ENCODE data around the gene MMP17.
"Not testable (repeated sequence)": the region's sequence is repeated elsewhere in the genome, so short reads cannot be mapped to it uniquely, and the experiment has no call there.

Gene MMP17

GRCh38 chr12:131873293-131873692 is 45.1 kb downstream of the MMP17 start:
- DNase-seq (ENCODE audit: low read depth) = no peak
- TF ChIP-seq CTCF (IDR thresholded peaks at IDR 0.05; ENCODE audit: low read depth, low read length, missing control alignments) = no peak
- no peak overlapping the region for H3K4me3 ChIP-seq (ENCODE audit: low read depth, low read length)

DNA sequence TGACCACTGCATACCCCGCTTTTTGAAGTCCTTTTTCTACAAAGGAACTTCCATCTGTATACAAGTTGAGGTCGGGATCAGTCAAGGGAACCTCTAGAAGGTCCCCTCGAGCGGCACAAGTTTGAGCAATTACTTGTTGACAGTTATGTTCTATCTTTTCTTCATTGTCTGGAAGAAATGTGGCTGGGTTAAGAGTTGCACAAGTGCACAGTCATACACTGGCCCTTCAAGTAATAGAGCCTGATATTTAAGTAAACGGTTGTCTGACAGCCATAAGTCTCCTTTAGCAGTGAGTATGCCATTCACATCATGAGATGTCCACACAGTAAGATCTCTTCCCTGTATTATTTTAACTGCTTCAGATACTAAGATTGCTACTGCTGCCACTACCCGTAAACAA is 46.8 kb downstream of the MMP17 start:
- not testable (repeated sequence) for DNase-seq (ENCODE audit: low read depth); H3K4me3 ChIP-seq (ENCODE audit: low read depth, low read length)

- H3K4me3 ChIP-seq (ENCODE audit: low read depth, low read length); DNase-seq (ENCODE audit: low read depth): not testable (repeated sequence)
Observed at GRCh38 chr12:131877216-131877615, 49.0 kb downstream of the MMP17 start.

DNA sequence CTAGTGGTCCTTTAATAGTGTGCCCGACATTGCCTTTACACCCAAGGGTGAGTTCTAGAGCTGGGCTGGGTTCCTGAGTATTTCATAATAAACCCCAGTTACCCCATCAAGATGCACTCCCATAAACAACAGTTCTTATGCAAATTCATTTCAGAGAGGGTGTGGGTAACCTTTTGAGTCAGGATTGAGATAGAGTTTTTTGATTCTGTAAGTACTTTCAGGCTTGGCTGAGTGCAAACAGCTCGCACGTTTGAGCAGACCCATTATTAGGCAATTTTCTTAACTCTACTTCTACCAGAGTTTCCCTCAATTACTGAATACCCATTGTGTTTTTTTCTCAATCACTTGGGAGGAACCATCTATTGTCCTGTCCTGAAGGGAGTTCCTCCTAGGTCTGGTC is 50.2 kb downstream of the MMP17 start:
- not testable (repeated sequence) for DNase-seq (ENCODE audit: low read depth); H3K4me3 ChIP-seq (ENCODE audit: low read depth, low read length)

DNA sequence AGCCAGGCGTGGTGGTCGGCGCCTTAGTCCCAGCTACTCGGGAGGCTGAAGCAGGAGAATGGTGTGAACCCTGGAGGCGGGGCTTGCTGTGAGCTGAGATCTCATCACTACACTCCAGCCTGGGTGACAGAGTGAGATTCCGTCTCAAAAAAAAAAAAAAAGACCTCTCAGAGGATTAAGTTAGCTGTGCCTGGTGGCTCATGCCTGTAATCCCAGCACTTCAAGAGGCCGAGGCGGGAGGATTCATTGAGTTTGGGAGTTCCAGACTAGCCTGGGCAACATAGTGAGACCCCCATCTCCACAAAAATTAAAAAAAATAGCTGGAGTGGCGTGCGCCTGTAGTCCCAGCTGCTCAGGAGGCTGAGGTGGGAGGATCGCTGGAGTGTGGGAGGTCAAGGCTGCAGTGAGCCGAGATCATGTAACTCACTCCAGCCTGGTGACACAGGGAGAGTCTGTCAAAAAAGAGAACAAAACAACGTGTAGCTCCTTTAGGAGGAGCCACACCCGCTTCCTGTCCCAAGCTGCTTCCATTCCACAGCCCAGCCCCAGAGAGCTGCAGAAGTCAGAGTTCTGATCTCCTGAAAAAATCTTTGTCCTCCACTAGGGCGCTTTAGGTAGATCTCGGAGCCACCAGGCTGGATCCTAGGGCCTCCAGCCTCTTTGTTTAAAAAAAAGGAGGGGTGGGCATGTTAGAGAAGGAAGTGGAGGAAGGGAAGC is 54.8 kb downstream of the MMP17 start:
- TF ChIP-seq CTCF (IDR thresholded peaks at IDR 0.05; ENCODE audit: low read depth, low read length, missing control alignments) = no peak
- H3K4me3 ChIP-seq (ENCODE audit: low read depth, low read length) = no peak overlapping the region
- DNase-seq (ENCODE audit: low read depth) = no peak

GRCh38 chr12:131883521-131883900 is 55.3 kb downstream of the MMP17 start:
- DNase-seq (ENCODE audit: low read depth) = no peak
- no peak for TF ChIP-seq CTCF (IDR thresholded peaks at IDR 0.05; ENCODE audit: low read depth, low read length, missing control alignments)
- H3K4me3 ChIP-seq (ENCODE audit: low read depth, low read length) = no peak overlapping the region

DNA sequence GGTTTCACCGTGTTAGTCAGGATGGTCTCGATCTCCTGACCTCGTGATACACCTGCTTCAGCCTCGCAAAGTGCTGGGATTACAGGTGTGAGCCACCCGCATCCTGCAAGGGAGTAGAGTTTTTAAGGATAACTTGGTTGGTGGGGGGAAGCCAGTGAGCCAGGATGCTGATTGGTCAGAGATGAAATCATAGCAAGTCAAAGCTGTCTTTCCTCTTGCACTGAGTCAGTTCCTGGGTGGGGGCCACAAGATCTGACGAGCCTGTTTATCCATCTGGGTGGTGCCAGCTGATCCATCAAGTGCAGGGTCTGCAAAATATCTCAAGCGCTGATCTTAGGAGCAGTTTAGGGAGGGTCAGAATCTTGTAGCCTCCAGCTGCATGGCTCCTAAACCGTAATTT is 56.9 kb downstream of the MMP17 start:
- H3K4me3 ChIP-seq (ENCODE audit: low read depth, low read length); DNase-seq (ENCODE audit: low read depth): not testable (repeated sequence)

DNA sequence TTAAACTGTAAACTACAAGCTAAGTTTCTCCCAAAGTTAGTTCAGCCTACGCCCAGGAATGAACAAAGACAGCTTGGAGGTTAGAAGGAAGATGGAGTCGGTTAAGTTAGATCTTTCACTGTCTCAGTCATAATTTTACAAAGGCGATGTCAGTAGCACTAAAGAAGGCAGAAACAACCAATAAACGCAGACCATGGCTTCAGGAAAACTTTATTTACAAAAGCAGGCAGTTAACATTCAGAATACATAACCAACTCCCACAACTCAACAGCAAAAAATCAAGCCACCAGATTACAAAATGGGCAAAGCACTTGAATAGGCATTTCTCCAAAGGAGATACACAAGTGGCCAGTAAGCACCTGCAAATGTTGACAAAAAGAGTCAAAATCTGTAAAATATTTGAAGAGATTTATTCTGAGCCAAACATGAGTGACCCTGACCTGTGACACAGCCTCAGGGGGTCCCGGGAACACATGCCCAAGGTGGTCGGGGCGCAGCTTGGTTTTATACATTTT is 57.4 kb downstream of the MMP17 start:
- DNase-seq (ENCODE audit: low read depth) = no peak
- TF ChIP-seq CTCF (IDR thresholded peaks at IDR 0.05; ENCODE audit: low read depth, low read length, missing control alignments) = no peak

DNA sequence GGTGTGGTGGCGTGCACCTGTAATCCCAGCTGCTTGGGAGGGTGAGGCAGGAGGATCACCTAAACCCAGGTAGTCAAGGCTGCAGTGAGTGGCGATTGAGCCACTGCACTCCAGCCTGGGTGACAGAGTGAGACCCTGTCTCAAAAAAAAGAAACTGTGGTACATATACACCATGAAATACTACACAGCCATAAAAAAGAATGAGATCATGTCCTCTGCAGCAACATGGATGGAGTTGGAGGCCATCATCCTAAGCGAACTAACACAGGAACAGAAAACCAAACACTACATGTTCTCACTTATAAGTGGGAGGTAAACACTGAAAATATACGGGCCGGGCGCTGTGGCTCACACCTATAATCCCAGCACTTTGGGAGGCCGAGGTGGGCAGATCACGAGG is 63.5 kb downstream of the MMP17 start:
- DNase-seq (ENCODE audit: low read depth); H3K4me3 ChIP-seq (ENCODE audit: low read depth, low read length): not testable (repeated sequence)

More for the DNA sequence above, 57.4 kb downstream of the MMP17 start:
- H3K4me3 ChIP-seq (ENCODE audit: low read depth, low read length) = no peak overlapping the region

All from GM12864 (cell line).